GM18498 (cell line): ENCODE measurements around the gene ARHGAP20.

ENCODE experiments used
- ATAC-seq: cut with Tn5 transposase; IDR thresholded peaks from one replicate; pipeline ENCODE4 v1.9.1; 2021; ENCODE audit warnings: mild to moderate bottlenecking, moderate library complexity; ENCODE audit not compliant: unreplicated experiment

The ARHGAP20 gene

GRCh38 chr11:110711776-110712658, at the start of gene ARHGAP20:
TSS of gene ARHGAP20 (minus strand) at chr11:110712437. CDS start at chr11:110712231, 206 bp downstream.
- peak; percentile 84 for ATAC-seq

DNA sequence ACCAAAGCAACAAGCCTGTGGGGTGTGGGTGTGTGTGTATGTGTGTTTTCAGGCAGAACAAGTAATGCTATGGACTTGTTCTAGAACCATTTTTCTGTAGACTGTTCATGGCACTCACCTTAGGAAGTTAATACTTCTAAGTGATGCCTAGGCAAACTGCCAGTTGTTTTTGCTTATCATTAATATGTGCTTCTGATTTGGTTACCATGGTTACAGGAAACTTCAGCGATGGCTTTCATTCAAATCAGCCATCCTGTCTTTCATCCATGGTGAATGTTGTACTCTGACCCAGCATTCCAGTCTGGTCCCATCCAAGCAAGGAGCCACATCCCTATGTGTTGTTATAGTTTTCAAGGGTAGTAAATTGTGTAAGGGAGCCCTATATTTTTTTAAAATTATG, 49.8 kb upstream of the ARHGAP20 start:
- no peak for ATAC-seq

DNA sequence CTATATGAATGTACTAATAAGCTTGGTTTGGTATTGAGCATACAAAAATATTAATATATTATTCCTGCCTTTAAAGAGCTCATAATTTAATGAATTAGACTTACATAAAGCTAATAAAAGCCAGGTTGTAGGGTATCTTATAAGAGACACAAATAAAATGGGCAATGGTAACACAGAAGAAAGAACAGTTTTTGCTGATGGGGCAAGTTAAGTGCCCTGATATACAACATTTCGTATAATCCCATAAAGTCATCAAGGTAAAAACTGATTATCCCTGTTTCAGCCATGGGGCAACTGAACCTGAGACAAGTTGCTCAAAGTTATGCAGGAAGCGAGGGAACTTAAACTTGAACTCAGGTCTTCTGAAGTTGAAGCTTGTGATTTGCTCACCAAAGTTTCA, 48.9 kb upstream of the ARHGAP20 start:
- no peak for ATAC-seq

DNA sequence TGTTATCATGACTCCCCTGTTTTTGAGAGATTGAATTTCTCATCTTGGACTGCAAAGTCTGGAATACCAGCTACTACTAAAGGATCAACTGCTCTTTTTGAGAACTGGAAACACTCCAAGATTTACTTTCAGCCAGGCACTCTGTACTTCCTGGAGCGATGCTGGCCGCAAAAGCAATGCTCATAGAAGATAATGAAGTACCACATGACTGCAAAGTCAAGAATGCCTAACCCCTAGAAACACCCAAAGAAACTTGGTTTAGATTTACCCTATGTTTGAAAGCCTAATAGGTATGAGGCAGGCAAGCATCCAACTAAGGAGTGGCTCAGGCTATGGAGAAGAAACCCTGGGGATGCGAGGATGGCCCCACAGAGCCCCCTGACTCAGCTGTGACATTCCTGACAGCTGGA, 47.7 kb upstream of the ARHGAP20 start:
- ATAC-seq: no peak

- ATAC-seq: no peak
Measured at GRCh38 chr11:110757962-110758755, 45.9 kb upstream of the ARHGAP20 start.

- ATAC-seq: no peak
Measured at GRCh38 chr11:110757066-110757465, 44.8 kb upstream of the ARHGAP20 start.

DNA sequence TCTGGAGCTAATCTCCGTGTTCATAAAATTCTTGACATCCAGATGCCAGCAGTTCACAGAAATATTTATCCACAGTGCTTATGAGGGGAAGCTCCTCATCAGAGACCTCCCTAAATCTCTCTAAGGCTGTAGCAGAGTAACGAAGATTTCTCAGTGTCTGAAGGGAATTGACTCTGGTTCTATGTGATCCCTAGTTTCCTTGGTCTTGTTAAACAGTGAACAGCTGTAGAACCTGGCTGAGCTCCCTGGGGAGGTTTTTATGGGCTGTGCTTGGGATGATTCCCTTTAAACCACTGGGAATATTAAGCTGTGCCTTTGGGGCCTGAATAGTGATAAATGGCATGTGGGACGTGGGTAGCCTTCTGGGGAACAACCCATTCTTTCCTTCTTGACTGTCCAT, 43.7 kb upstream of the ARHGAP20 start:
- no peak for ATAC-seq

- ATAC-seq: no peak
Measured at GRCh38 chr11:110752890-110753289, 40.7 kb upstream of the ARHGAP20 start.

DNA sequence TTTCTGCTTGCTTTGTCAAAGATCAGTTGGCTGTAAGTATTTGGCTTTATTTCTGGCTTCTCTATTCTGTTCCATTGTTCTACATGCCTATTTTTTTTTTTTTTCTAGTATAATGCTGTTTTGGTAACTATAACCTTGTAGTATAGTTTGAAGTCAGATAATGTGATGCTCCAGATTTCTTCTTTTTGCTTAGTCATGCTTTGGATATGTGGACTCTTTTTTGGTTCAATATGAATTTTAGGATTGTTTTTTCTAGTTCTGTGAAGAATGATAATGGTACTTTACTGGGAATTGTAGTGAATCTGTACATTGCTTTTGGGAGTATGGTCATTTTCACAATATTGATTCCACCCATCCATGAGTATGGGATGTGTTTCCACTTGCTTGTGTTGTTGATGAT, 37.9 kb upstream of the ARHGAP20 start:
- ATAC-seq: no peak

GRCh38 chr11:110747531-110747930, 35.3 kb upstream of the ARHGAP20 start:
- ATAC-seq: no peak

- no peak for ATAC-seq
Measured at GRCh38 chr11:110738641-110739040, 26.4 kb upstream of the ARHGAP20 start.

- no peak for ATAC-seq
Measured at GRCh38 chr11:110737593-110737992, 25.4 kb upstream of the ARHGAP20 start.

DNA sequence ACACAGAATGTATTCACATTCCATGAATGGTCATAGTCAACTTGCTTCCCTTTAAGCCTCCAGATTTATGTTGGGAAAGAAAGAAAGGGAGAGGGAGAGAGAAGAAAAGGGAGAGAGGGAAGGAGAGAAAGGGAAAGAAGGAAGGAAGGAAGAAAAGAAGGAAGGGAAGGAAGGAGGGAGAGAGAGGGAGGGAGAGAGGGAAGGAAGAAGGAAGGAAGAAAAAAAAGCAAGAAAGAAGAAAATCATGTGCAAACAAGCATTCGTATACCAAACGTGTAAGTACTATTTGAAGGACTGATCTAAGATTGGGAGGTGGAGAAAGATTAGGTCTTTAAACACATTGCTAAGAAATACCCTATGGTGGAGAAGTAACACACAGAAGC, 23.9 kb upstream of the ARHGAP20 start:
- ATAC-seq: no peak

GRCh38 chr11:110735455-110736170, 23.4 kb upstream of the ARHGAP20 start:
- ATAC-seq: no peak

- ATAC-seq: no peak
Measured at GRCh38 chr11:110734790-110735189, 22.6 kb upstream of the ARHGAP20 start.

DNA sequence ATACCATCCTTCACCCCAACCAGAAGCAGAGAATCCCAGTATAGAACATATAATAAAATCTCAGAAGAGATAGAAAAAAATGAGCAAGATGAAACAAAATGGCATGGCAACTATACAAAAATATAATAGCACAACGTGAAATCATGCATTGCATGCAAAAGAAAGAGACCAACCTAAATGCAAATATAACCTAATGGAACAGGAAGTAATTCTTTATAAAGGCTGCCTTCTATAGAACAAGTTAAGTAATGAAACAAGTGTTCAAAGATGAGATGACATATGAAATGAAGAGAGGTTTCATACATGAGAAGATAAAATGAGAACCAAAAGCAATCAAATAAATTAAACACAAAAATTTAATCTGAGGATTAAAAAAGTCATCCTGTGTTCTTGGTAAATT, 18.5 kb upstream of the ARHGAP20 start:
- ATAC-seq: no peak

DNA sequence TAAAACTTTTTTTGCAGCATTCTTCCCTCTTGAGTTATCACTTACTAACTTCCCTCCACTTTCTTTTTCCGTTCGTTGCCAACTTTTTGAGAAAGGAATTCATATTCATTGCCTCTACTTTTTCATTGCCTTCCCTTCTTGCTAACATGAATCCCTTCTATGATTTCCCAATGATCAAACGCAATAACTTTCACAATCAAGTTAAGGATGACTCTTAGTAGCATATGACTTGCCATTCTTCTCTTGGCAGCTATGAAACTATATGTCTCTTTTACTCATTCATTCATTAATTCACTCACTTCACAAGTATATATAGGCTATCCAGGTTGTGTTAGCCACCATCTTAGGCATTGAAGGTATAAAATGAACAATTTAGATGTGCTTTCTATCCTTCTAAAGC, 16.6 kb upstream of the ARHGAP20 start:
- no peak for ATAC-seq

GRCh38 chr11:110728476-110728875, 16.2 kb upstream of the ARHGAP20 start:
- ATAC-seq: no peak

DNA sequence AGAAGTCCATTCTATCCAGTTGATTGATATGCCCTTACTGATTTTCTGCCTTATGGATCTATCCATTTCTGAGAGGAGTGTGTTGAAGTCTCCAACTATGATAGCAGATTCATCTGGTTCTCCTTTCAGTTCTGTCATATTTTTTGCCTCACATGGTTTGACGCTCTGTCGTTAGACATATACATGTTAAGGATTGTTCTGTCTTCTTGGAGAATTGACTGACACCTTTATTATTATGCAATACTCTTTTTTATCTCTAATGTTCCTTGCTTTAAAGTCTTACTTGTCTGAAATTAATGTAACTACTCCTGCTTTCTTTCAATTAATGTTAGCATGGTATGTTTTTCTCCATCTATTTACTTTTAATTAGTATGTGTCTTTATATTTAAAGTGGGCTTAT, 12.1 kb upstream of the ARHGAP20 start:
- ATAC-seq: no peak

DNA sequence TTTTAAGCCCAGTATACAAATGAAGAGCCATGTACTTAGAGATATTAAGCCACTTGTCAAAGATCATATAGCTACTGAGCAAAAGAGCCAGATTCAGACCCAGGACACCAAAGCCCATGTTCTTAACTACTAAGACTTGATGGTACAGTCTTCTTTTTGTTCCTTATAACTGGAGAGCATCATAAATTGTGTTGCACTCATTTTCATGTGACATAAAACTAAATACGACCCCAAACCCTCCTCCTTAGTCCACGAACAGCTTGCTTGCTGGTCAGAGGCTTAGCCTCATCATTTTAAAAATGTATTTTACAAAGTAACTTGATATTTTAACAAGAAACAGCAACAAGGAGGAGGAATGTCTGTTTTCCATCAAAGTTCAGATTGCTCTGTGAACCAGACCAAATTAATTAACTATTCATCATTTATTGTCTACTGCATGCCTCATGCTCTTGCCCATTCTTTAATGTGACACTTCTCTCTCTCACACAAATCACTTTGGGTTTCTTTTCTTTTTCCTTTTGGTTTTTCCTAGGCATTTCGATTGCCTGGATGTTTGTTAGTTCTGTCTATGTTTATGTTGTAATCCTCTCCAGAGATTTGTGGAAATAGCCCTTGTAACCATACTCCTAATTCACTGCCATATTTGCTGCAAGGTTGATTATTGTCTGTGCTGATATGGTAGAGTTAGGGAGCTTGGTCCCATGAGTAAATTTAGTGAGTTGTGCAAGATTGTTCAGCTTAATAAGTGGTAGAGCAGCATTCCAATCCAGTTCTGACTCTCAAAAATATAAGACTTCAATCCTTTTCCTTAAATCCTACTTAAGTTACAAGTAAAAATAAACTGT, 8.4 kb upstream of the ARHGAP20 start:
- no peak for ATAC-seq
